ENCODE measurements around the gene ATP2A1. TPM values are rescaled to one million over a fixed set of nuclear protein-coding genes. Genes with fewer than 3 reads are reported as not detected.
A peak's percentile ranks its signal among the peaks of the same experiment; 100 is the strongest.
"Not testable (repeated sequence)": the region's sequence is repeated elsewhere in the genome, so short reads cannot be mapped to it uniquely, and the experiment has no call there.

Gene ATP2A1
- polyA plus RNA-seq, 2 donors, result 0.25 to 0.69 TPM

- H3K27ac ChIP-seq (ENCODE audit: low read depth in 2 of 2, low read length in 1 of 2), result no peak overlapping the region
- H3K36me3 ChIP-seq (ENCODE audit: control insufficient read depth in 2 of 2, insufficient read depth in 2 of 2, low read length in 1 of 2), result peaks cover 0 to 2% of the 10 kb centered on the region in 2 donors
- H3K9me3 ChIP-seq (ENCODE audit: control insufficient read depth in 2 of 2, insufficient read depth in 1 of 2, low read depth in 1 of 2, low read length in 1 of 2), result no peaks in the 10 kb centered on the region
- peaks cover 0 to 12% of the 10 kb centered on the region in 2 donors for H3K4me1 ChIP-seq (ENCODE audit: control insufficient read depth in 2 of 2, insufficient read depth in 2 of 2, low read length in 1 of 2)
- H3K4me3 ChIP-seq (ENCODE audit: low read depth in 1 of 2, low read length in 2 of 2), result peak overlapping the region; percentile 46 to 69
- 2 to 3% methylated on average over 61 to 66 of the region's 66 CpGs for WGBS, 2 donors
- peaks cover 0 to 3% of the 10 kb centered on the region in 2 donors for H3K27me3 ChIP-seq (ENCODE audit: control insufficient read depth in 1 of 2, insufficient read depth in 2 of 2, low read length in 2 of 2)
Measured at GRCh38 chr16:28879841-28880588, 1.7 kb downstream of the ATP2A1 start.

- WGBS, 2 donors, result 19 to 24% methylated on average over 11 of the region's 11 CpGs
Measured at GRCh38 chr16:28880589-28880915, 2.3 kb downstream of the ATP2A1 start.

GRCh38 chr16:28880955-28881354 lies 2.7 kb downstream of the ATP2A1 start:
- H3K27me3 ChIP-seq (ENCODE audit: control insufficient read depth in 1 of 2, insufficient read depth in 2 of 2, low read length in 2 of 2), result peaks cover 0 to 3% of the 10 kb centered on the region in 2 donors
- WGBS, 2 donors, result 70 to 74% methylated on average over 4 of the region's 4 CpGs
- H3K4me3 ChIP-seq (ENCODE audit: low read depth in 1 of 2, low read length in 2 of 2), result no peak overlapping the region
- no peak overlapping the region for H3K27ac ChIP-seq (ENCODE audit: low read depth in 2 of 2, low read length in 1 of 2)
- H3K36me3 ChIP-seq (ENCODE audit: control insufficient read depth in 2 of 2, insufficient read depth in 2 of 2, low read length in 1 of 2), result no peaks in the 10 kb centered on the region
- H3K4me1 ChIP-seq (ENCODE audit: control insufficient read depth in 2 of 2, insufficient read depth in 2 of 2, low read length in 1 of 2), result peaks cover 0 to 12% of the 10 kb centered on the region in 2 donors
- no peaks in the 10 kb centered on the region for H3K9me3 ChIP-seq (ENCODE audit: control insufficient read depth in 2 of 2, insufficient read depth in 1 of 2, low read depth in 1 of 2, low read length in 1 of 2)

More at GRCh38 chr16:28880589-28880915, 2.3 kb downstream of the ATP2A1 start:
- H3K4me3 ChIP-seq (ENCODE audit: low read depth in 1 of 2, low read length in 2 of 2), result no peak overlapping the region
- no peaks in the 10 kb centered on the region for H3K9me3 ChIP-seq (ENCODE audit: control insufficient read depth in 2 of 2, insufficient read depth in 1 of 2, low read depth in 1 of 2, low read length in 1 of 2)
- H3K27me3 ChIP-seq (ENCODE audit: control insufficient read depth in 1 of 2, insufficient read depth in 2 of 2, low read length in 2 of 2), result peaks cover 0 to 3% of the 10 kb centered on the region in 2 donors
- no peaks in the 10 kb centered on the region for H3K36me3 ChIP-seq (ENCODE audit: control insufficient read depth in 2 of 2, insufficient read depth in 2 of 2, low read length in 1 of 2)
- peaks cover 0 to 12% of the 10 kb centered on the region in 2 donors for H3K4me1 ChIP-seq (ENCODE audit: control insufficient read depth in 2 of 2, insufficient read depth in 2 of 2, low read length in 1 of 2)
- H3K27ac ChIP-seq (ENCODE audit: low read depth in 2 of 2, low read length in 1 of 2), result no peak overlapping the region

- H3K36me3 ChIP-seq (ENCODE audit: control insufficient read depth in 2 of 2, insufficient read depth in 2 of 2, low read length in 1 of 2); H3K9me3 ChIP-seq (ENCODE audit: control insufficient read depth in 2 of 2, insufficient read depth in 1 of 2, low read depth in 1 of 2, low read length in 1 of 2); H3K27ac ChIP-seq (ENCODE audit: low read depth in 2 of 2, low read length in 1 of 2); H3K4me3 ChIP-seq (ENCODE audit: low read depth in 1 of 2, low read length in 2 of 2); H3K27me3 ChIP-seq (ENCODE audit: control insufficient read depth in 1 of 2, insufficient read depth in 2 of 2, low read length in 2 of 2): not testable (repeated sequence)
- 81 to 86% methylated on average over 4 of the region's 4 CpGs for WGBS, 2 donors
- peaks cover 0 to 12% of the 10 kb centered on the region in 2 donors for H3K4me1 ChIP-seq (ENCODE audit: control insufficient read depth in 2 of 2, insufficient read depth in 2 of 2, low read length in 1 of 2)
Measured at GRCh38 chr16:28881565-28881964, 3.3 kb downstream of the ATP2A1 start.

DNA sequence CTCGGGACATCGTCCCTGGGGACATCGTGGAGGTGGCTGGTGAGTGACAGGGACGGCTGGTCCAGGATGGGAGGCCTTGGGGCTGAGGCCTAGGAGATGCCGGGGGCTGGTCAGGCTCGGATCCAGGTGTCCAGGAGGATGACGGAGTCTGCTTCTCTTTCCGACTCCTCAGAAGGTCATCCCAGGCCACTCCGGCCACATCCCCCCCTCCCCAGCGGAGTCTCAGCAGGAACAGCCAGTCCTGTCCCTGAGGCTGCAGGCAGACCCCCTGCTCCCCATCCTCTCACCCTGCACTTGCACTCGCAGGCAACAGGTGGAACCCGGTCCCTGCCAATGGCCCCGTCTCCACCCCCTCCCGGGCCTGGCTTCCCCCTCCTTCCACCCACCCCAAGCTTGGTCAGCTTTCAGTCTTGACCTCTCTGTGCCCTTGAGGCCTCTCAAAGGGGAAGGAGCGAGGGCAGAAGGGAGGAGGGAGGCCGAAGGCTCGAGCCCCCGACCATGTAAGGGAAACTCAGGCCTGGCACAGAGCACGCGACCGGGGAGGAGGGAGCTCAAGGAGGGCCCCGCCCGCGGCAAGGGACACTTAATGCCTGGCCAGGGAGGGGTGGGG lies 4.4 kb downstream of the ATP2A1 start:
- WGBS, 2 donors, result 45 to 46% methylated on average over 23 to 24 of the region's 24 CpGs
- no peaks in the 10 kb centered on the region for H3K9me3 ChIP-seq (ENCODE audit: control insufficient read depth in 2 of 2, insufficient read depth in 1 of 2, low read depth in 1 of 2, low read length in 1 of 2)

GRCh38 chr16:28883221-28883996 lies 5.1 kb downstream of the ATP2A1 start:
- WGBS, 2 donors, result 62 to 69% methylated on average over 24 to 25 of the region's 25 CpGs
- no peaks in the 10 kb centered on the region for H3K36me3 ChIP-seq (ENCODE audit: control insufficient read depth in 2 of 2, insufficient read depth in 2 of 2, low read length in 1 of 2)
- H3K27me3 ChIP-seq (ENCODE audit: control insufficient read depth in 1 of 2, insufficient read depth in 2 of 2, low read length in 2 of 2), result peaks cover 0 to 3% of the 10 kb centered on the region in 2 donors
- H3K9me3 ChIP-seq (ENCODE audit: control insufficient read depth in 2 of 2, insufficient read depth in 1 of 2, low read depth in 1 of 2, low read length in 1 of 2), result no peaks in the 10 kb centered on the region
- peaks cover 0 to 12% of the 10 kb centered on the region in 2 donors for H3K4me1 ChIP-seq (ENCODE audit: control insufficient read depth in 2 of 2, insufficient read depth in 2 of 2, low read length in 1 of 2)
- H3K4me3 ChIP-seq (ENCODE audit: low read depth in 1 of 2, low read length in 2 of 2), result no peak overlapping the region
- no peak overlapping the region for H3K27ac ChIP-seq (ENCODE audit: low read depth in 2 of 2, low read length in 1 of 2)

More for the DNA sequence above, 4.4 kb downstream of the ATP2A1 start:
- peaks cover 0 to 3% of the 10 kb centered on the region in 2 donors for H3K27me3 ChIP-seq (ENCODE audit: control insufficient read depth in 1 of 2, insufficient read depth in 2 of 2, low read length in 2 of 2)
- H3K36me3 ChIP-seq (ENCODE audit: control insufficient read depth in 2 of 2, insufficient read depth in 2 of 2, low read length in 1 of 2), result no peaks in the 10 kb centered on the region
- no peak overlapping the region for H3K4me3 ChIP-seq (ENCODE audit: low read depth in 1 of 2, low read length in 2 of 2)
- peaks cover 0 to 12% of the 10 kb centered on the region in 2 donors for H3K4me1 ChIP-seq (ENCODE audit: control insufficient read depth in 2 of 2, insufficient read depth in 2 of 2, low read length in 1 of 2)
- H3K27ac ChIP-seq (ENCODE audit: low read depth in 2 of 2, low read length in 1 of 2), result no peak overlapping the region

DNA sequence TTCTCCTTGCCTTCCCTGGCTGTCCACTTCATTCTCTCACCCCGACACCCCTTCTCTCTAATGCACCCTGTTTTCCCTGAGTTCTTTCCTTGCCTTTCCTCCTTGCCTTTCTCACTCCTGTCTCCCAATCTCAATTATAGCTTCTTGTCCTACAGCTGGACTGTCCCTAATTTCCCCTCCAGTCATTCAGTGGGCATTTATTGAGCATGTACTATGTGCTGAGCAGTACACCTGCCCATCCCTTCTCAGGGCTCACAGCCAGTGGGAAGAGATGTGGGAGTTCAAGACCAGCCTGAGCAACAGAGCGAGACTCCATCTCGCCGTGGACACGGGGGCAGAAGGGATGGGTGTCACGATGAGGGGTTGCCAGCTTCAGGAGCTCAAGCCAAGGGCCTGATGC lies 5.8 kb downstream of the ATP2A1 start:
- 93 to 96% methylated on average over 6 of the region's 6 CpGs for WGBS, 2 donors
- H3K27ac ChIP-seq (ENCODE audit: low read depth in 2 of 2, low read length in 1 of 2), result no peak overlapping the region
- peaks cover 0 to 11% of the 10 kb centered on the region in 2 donors for H3K4me1 ChIP-seq (ENCODE audit: control insufficient read depth in 2 of 2, insufficient read depth in 2 of 2, low read length in 1 of 2)
- H3K9me3 ChIP-seq (ENCODE audit: control insufficient read depth in 2 of 2, insufficient read depth in 1 of 2, low read depth in 1 of 2, low read length in 1 of 2), result no peaks in the 10 kb centered on the region
- no peak overlapping the region for H3K4me3 ChIP-seq (ENCODE audit: low read depth in 1 of 2, low read length in 2 of 2)
- H3K36me3 ChIP-seq (ENCODE audit: control insufficient read depth in 2 of 2, insufficient read depth in 2 of 2, low read length in 1 of 2), result no peaks in the 10 kb centered on the region
- H3K27me3 ChIP-seq (ENCODE audit: control insufficient read depth in 1 of 2, insufficient read depth in 2 of 2, low read length in 2 of 2), result peaks cover 0 to 3% of the 10 kb centered on the region in 2 donors

GRCh38 chr16:28886945-28887344 lies 8.7 kb downstream of the ATP2A1 start:
- WGBS, 2 donors, result 66 to 76% methylated on average over 10 of the region's 10 CpGs
- Histone ChIP-seq H3K36me3 (ENCODE audit: control insufficient read depth in 2 of 2, insufficient read depth in 2 of 2, low read length in 1 of 2) (no peaks in the 10 kb centered on the region), H3K4me3 (ENCODE audit: low read depth in 1 of 2, low read length in 2 of 2) (no peak overlapping the region), H3K27me3 (ENCODE audit: control insufficient read depth in 1 of 2, insufficient read depth in 2 of 2, low read length in 2 of 2) (peaks cover 0 to 3% of the 10 kb centered on the region in 2 donors), H3K9me3 (ENCODE audit: control insufficient read depth in 2 of 2, insufficient read depth in 1 of 2, low read depth in 1 of 2, low read length in 1 of 2) (no peaks in the 10 kb centered on the region), H3K4me1 (ENCODE audit: control insufficient read depth in 2 of 2, insufficient read depth in 2 of 2, low read length in 1 of 2) (no peaks in the 10 kb centered on the region), H3K27ac (ENCODE audit: low read depth in 2 of 2, low read length in 1 of 2) (no peak overlapping the region)

DNA sequence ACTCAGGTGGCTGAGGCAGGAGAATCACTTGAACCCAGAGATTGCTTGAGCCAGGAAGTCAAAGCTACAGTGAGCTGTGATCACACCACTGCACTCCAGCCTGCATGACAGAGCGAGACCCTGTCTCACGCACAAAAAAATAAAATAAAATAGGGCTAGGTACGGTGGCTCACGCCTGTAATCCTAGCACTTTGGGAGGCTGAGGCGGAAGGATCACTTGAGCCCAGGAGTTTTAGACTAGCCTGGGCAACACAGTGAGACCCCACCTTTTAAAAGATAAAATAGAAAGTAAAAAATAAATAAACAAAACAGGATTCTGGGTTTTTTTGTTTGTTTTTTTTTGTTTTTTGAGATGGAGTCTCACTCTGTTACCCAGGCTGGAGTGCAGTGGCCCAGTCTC lies 12.1 kb downstream of the ATP2A1 start:
- not testable (repeated sequence) for H3K27me3 ChIP-seq (ENCODE audit: control insufficient read depth in 1 of 2, insufficient read depth in 2 of 2, low read length in 2 of 2); H3K4me3 ChIP-seq (ENCODE audit: low read depth in 1 of 2, low read length in 2 of 2); H3K27ac ChIP-seq (ENCODE audit: low read depth in 2 of 2, low read length in 1 of 2); H3K4me1 ChIP-seq (ENCODE audit: control insufficient read depth in 2 of 2, insufficient read depth in 2 of 2, low read length in 1 of 2); H3K9me3 ChIP-seq (ENCODE audit: control insufficient read depth in 2 of 2, insufficient read depth in 1 of 2, low read depth in 1 of 2, low read length in 1 of 2); H3K36me3 ChIP-seq (ENCODE audit: control insufficient read depth in 2 of 2, insufficient read depth in 2 of 2, low read length in 1 of 2)
- WGBS, 2 donors, result 93 to 94% methylated on average over 5 of the region's 5 CpGs
